Measurements from ENCODE around the gene RNF112.

The RNF112 gene

GRCh38 chr17:19364699-19365498, 46.1 kb upstream of the RNF112 start:
- TF ChIP-seq CTCF (IDR thresholded peaks at IDR 0.05; ENCODE audit: low read depth, low read length) = no peak
- in situ Hi-C loops (cut with HindIII; ENCODE audit: low sequenced_read_pairs) = no loop called here
- no peak for DNase-seq (ENCODE audit: low read depth, low spot score)
- no peak overlapping the region for H3K4me3 ChIP-seq (ENCODE audit: low read depth, low read length)

GRCh38 chr17:19365499-19365817, 45.6 kb upstream of the RNF112 start:
- H3K4me3 ChIP-seq (ENCODE audit: low read depth, low read length) = no peak overlapping the region
- in situ Hi-C loops (cut with HindIII; ENCODE audit: low sequenced_read_pairs) = no loop called here
- DNase-seq (ENCODE audit: low read depth, low spot score) = no peak
- TF ChIP-seq CTCF (IDR thresholded peaks at IDR 0.05; ENCODE audit: low read depth, low read length) = no peak

- no peak for TF ChIP-seq CTCF (IDR thresholded peaks at IDR 0.05; ENCODE audit: low read depth, low read length)
- DNase-seq (ENCODE audit: low read depth, low spot score) = no peak
- no peak overlapping the region for H3K4me3 ChIP-seq (ENCODE audit: low read depth, low read length)
- in situ Hi-C loops (cut with HindIII; ENCODE audit: low sequenced_read_pairs) = no loop called here
Observed at GRCh38 chr17:19365833-19366636, 45.0 kb upstream of the RNF112 start.

- TF ChIP-seq CTCF (IDR thresholded peaks at IDR 0.05; ENCODE audit: low read depth, low read length) = no peak
- in situ Hi-C loops (cut with HindIII; ENCODE audit: low sequenced_read_pairs) = no loop called here
- H3K4me3 ChIP-seq (ENCODE audit: low read depth, low read length) = no peak overlapping the region
- DNase-seq (ENCODE audit: low read depth, low spot score) = no peak
Observed at GRCh38 chr17:19366637-19366972, 44.4 kb upstream of the RNF112 start.

- DNase-seq (ENCODE audit: low read depth, low spot score) = peak; percentile 13
- no peak overlapping the region for H3K4me3 ChIP-seq (ENCODE audit: low read depth, low read length)
- no peak for TF ChIP-seq CTCF (IDR thresholded peaks at IDR 0.05; ENCODE audit: low read depth, low read length)
- in situ Hi-C loops (cut with HindIII; ENCODE audit: low sequenced_read_pairs) = no loop called here
Observed at GRCh38 chr17:19368229-19368628, 42.8 kb upstream of the RNF112 start.

- H3K4me3 ChIP-seq (ENCODE audit: low read depth, low read length) = no peak overlapping the region
- in situ Hi-C loops (cut with HindIII; ENCODE audit: low sequenced_read_pairs) = no loop called here
- no peak for TF ChIP-seq CTCF (IDR thresholded peaks at IDR 0.05; ENCODE audit: low read depth, low read length)
- no peak for DNase-seq (ENCODE audit: low read depth, low spot score)
Observed at GRCh38 chr17:19369107-19369778, 41.8 kb upstream of the RNF112 start.

All from astrocyte of the spinal cord (primary cell).